Measurements from ENCODE around the gene ZNF846. TPM values are rescaled to one million over a fixed set of nuclear protein-coding genes. Genes with fewer than 3 reads are reported as not detected.

Gene ZNF846
- total and polyA plus RNA-seq, 9 of the 15 experiments (the other 6 are each of a cell fraction or from before 2014, with no cell fraction given) = 4.1 to 8.7 (median 7.8) TPM

DNA sequence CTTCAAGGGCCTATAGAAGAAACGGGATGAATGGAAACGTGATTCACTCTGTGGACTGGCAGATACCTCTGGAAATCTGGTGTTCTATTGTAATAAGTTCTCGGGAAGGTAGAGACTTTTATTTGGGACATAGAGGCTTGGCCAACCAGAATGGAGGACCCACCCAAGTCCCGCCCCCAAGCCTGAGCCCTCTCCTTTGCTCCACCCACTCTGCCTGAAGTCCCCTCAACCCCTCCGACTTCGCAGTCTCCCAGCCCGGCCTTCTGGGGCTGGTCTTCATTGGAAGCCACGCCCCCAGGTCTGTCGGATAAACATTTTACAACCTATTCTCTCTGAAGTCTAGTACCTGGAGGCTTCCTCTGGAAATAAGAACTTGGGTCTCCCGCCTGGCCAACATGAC lies 33.4 kb upstream of the ZNF846 start (continued):
- TF ChIP-seq FOXM1 (IDR thresholded peaks at IDR 0.05; ENCODE audit: low read depth) (no peak), FOXM1 (CRISPR knock-in tag; IDR thresholded peaks at IDR 0.05; ENCODE audit: low read depth) (no peak), XRCC3 (IDR thresholded peaks at IDR 0.05) (no peak)
- TF ChIP-seq, protein P1, sequence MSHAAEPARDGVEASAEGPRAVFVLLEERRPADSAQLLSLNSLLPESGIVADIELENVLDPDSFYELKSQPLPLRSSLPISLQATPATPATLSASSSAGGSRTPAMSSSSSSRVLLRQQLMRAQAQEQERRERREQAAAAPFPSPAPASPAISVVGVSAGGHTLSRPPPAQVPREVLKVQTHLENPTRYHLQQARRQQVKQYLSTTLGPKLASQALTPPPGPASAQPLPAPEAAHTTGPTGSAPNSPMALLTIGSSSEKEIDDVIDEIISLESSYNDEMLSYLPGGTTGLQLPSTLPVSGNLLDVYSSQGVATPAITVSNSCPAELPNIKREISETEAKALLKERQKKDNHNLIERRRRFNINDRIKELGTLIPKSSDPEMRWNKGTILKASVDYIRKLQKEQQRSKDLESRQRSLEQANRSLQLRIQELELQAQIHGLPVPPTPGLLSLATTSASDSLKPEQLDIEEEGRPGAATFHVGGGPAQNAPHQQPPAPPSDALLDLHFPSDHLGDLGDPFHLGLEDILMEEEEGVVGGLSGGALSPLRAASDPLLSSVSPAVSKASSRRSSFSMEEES (CRISPR knock-in tag; IDR thresholded peaks at IDR 0.05) = no peak

GRCh38 chr19:9799162-9799561 lies 30.6 kb upstream of the ZNF846 start:
- Histone ChIP-seq H3K27ac (ENCODE audit: extremely low read depth, low read depth, low read length) (no peak overlapping the region), H3K4me2 (ENCODE audit: insufficient read depth, low read length) (no peak overlapping the region), H3K4me1 (replicated peaks in 1 of 2; ENCODE audit: control insufficient read depth in 2 of 2, insufficient read depth in 2 of 2, low read length in 2 of 2) (peaks cover 0 to 3% of the 10 kb centered on the region in 2 experiments; a peak in 1 of 5 replicates), H3K9me1 (ENCODE audit: control insufficient read depth, insufficient read depth, low read length) (no peaks in the 10 kb centered on the region), H3K79me2 (ENCODE audit: control insufficient read depth, insufficient read depth, low read length) (no peaks in the 10 kb centered on the region), H4K20me1 (replicated peaks; ENCODE audit: control insufficient read depth, insufficient read depth, low read length) (no peaks in the 10 kb centered on the region), H2AFZ (ENCODE audit: low read depth, low read length) (no peak overlapping the region), H3K36me3 (ENCODE audit: control insufficient read depth, insufficient read depth, low read length) (no peaks in the 10 kb centered on the region), H3K27me3 (ENCODE audit: control insufficient read depth in 2 of 2, insufficient read depth in 2 of 2, low read length in 2 of 2) (no peaks in the 10 kb centered on the region), H3K4me3 (no peak overlapping the region), H3K9ac (ENCODE audit: insufficient read depth in 1 of 2, low read depth in 2 of 2, low read length in 2 of 2) (no peak overlapping the region), H3K9me3 (replicated peaks; ENCODE audit: control insufficient read depth, insufficient read depth, low read depth, low read length) (no peaks in the 10 kb centered on the region; the same call in 1 of the 2 replicates)
- ChIA-PET POLR2A (interaction anchor here (1.1 kb wide), 1 partner anchor 10 kb away, joined by 4 read pairs; no protein-coding TSS in a partner anchor), CTCF (ENCODE audit: low intra/inter-chr PET ratio) (interaction anchor here (0.8 kb wide), 1 partner anchor 48 kb away, joined by 5 read pairs; no protein-coding TSS in a partner anchor)
- TF ChIP-seq ADNP (tag; IDR thresholded peaks at IDR 0.05) (no peak), RBM25 (IDR thresholded peaks at IDR 0.05; ENCODE audit: low read depth, low read length, severe bottlenecking) (peak; percentile 67), TAL1 (IDR thresholded peaks at IDR 0.05) (no peak), RFX7 (CRISPR knock-in tag; IDR thresholded peaks at IDR 0.05) (no peak), ZZZ3 (IDR thresholded peaks at IDR 0.05) (no peak), IRF1 (CRISPR knock-in tag; IDR thresholded peaks at IDR 0.05; ENCODE audit: borderline replicate concordance) (no peak), BCL6 (CRISPR knock-in tag; IDR thresholded peaks at IDR 0.05) (no peak), MECOM (CRISPR knock-in tag; IDR thresholded peaks at IDR 0.05) (no peak), BCOR (IDR thresholded peaks at IDR 0.05) (peak; percentile 66; the same call in 1 of the 2 replicates), KDM1A (IDR thresholded peaks at IDR 0.05) (peak in 1 of 2 experiments; percentile 29; a peak in 1 of 4 replicates)
- ATAC-seq = no peak
- DNase-seq (ENCODE audit: extremely low read depth in 1 of 4, low spot score in 3 of 4) = no peak
- in situ Hi-C loops (cut with MboI) (loop anchor here (10.0 kb wide), 1 partner anchor 664 kb away; no protein-coding TSS in a partner anchor), intact Hi-C loops (cut with micrococcal nuclease) (no loop called here)
- no peak for FAIRE-seq
- BruUV-seq (replicated peaks) = no TSS peak

All from K562 (cell line).